GM18909 (cell line): ENCODE data around the gene BOC.
"Not testable (repeated sequence)": the region's sequence is repeated elsewhere in the genome, so short reads cannot be mapped to it uniquely, and the experiment has no call there.

Experiments
- ATAC-seq: cut with Tn5 transposase; IDR thresholded peaks from one replicate; pipeline ENCODE4 v1.9.1; 2021; ENCODE audit warnings: mild to moderate bottlenecking; ENCODE audit not compliant: unreplicated experiment, poor library complexity

Gene BOC, protein sequence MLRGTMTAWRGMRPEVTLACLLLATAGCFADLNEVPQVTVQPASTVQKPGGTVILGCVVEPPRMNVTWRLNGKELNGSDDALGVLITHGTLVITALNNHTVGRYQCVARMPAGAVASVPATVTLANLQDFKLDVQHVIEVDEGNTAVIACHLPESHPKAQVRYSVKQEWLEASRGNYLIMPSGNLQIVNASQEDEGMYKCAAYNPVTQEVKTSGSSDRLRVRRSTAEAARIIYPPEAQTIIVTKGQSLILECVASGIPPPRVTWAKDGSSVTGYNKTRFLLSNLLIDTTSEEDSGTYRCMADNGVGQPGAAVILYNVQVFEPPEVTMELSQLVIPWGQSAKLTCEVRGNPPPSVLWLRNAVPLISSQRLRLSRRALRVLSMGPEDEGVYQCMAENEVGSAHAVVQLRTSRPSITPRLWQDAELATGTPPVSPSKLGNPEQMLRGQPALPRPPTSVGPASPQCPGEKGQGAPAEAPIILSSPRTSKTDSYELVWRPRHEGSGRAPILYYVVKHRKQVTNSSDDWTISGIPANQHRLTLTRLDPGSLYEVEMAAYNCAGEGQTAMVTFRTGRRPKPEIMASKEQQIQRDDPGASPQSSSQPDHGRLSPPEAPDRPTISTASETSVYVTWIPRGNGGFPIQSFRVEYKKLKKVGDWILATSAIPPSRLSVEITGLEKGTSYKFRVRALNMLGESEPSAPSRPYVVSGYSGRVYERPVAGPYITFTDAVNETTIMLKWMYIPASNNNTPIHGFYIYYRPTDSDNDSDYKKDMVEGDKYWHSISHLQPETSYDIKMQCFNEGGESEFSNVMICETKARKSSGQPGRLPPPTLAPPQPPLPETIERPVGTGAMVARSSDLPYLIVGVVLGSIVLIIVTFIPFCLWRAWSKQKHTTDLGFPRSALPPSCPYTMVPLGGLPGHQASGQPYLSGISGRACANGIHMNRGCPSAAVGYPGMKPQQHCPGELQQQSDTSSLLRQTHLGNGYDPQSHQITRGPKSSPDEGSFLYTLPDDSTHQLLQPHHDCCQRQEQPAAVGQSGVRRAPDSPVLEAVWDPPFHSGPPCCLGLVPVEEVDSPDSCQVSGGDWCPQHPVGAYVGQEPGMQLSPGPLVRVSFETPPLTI

DNA sequence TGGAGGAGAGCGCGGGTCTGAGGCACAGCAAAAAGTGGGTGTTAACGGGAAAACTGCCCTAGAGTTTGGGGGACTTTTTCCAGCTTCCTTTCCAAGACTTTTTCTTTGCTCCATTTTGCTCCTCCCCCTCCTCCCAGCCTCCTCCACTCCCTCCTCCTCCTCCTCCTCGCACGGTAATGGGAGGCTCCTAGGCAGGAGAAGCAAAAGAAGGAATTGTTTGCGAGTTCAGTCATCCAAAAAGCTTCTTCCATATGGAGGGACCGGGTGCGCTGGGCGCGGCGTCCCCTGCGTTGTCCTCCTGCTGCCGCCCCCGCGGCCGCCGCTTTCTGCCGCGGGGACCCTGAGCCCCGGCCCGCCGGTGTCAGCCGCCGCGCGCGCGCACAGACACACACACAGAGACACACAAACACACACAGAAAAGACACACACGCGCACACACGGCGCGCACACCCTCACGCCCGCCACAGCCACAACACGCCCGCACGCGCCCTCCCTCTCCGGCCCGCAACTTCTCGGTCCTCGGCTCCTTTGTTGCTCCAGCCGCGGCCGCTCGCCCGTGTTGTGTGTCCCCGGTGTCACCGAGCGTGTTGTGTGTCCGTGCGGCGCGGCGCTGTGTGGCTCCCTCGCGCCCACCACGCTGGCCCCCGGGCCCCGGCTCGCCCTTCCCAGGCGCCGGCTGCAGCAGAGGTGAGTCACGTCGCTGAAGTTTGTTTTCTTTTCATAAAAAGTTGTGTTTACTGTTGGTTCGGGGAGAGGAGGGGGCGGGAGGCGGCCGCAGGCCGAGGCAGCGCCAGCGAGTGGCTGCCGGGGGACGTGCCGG, at the start of gene BOC:
Gene BOC, plus strand, starts transcription at position 228 of the 820 bp plus-strand sequence. CDS start 38,246 bp downstream, outside the sequence.
- ATAC-seq: no peak

DNA sequence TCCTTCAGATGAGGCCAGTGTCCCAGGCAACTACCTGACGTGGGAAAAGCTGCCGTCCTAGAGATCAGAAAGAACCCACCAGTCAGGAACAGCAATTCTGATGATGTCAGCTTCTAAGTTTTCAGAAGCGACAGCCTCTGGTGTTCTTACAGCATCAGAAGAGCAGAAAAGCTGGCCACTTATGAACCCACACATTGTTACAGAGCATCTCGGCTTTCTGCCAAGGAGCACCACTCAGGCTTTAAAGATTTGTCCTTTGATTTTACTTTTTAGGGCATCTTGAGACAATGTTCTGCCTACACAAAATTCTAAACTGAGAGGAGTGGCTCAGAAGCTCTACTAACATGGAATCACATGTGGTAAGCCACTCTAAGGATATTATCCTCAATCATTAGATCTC, 49.7 kb upstream of the BOC start:
- no peak for ATAC-seq

DNA sequence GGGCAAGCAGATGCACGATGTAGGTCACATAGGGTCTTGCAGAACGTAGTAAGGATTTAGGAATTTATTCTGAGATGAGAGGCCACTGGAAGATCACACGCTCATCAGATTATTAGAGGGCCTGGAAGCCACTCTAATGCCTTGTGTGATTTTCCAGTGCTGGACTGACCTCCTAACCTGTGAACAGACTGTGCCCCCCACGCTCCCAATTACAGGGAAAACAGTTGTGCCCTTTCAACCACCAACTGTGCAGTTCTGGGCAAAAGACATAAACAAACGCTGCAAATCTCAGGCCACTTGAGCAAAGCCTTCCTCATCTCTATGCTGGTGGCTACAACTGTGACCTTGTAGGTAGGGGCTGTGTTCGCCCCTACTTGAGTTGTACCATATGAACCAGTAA, 48.2 kb upstream of the BOC start:
- no peak for ATAC-seq

DNA sequence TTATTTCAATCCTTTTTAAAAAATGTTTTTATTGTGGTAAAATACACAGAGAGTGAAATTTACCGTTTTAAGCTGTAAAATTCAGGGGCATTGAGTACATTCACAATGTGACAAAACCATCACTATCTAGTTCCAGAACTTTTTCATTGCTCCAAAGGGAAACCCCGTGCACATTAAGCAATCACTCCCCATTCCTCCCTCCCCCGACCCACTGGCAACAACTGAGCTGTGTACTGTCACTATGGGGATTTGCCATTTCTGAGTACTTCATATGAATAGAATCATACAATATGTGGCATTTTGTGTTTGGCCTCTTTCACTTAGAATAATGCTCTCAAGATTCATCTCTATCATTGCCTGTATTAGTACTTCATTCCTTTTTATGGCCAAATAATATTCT, 45.5 kb upstream of the BOC start:
- ATAC-seq: no peak

DNA sequence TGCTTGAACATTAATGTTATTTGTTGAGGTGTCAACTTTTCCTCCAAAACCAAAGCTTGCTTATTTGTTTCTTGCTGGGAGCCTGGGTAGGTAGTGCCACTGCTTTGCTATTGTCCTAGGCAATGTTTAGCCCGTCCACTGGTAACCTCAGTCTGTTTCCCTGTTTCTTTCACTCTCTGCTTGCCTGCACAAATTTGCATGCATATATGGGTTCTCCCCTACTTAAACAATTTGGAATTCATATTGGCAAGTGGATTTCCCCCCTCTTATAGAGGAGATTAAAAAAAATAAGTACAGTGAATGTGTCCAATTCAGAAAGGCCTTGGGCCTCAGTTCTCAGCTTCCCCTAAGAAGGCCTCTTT, 45.0 kb upstream of the BOC start:
- ATAC-seq: no peak

DNA sequence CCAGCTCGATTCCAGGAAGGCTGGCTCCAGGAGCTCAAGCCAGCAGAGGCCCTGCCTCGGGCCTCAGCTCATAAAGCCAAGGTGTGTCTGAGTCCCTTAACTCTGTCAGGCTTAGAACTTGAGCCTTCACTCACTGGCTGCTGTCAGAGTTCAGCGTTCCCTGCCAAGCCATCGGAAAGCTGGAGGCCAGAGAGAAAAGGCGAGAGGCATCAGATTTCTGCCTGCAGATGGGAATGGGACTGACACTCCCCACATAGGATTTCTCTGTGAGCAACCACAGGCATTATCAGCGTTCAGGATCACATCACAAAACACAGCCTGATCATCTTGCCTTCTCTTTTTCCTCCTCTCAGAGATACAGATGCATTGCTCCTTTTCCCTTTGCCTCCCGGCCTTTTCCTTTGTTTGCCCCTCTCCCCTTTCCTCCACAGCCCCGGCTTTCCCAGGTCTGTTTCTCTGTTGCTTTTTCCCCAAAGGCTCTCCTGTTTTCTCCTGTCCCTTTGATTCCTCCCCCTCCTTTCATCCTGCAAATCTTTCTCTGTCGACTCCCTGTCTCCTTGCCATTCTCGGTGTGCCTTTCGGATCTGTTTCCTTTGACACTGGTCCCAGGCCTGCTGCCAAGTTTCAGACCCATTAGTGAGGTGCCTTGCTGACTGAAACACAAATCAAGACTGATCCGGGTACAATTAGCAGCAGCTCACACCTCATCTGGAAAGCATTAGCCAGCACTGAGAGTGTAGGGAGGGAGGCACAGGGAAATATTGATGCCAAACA, 44.5 kb upstream of the BOC start:
- no peak for ATAC-seq

DNA sequence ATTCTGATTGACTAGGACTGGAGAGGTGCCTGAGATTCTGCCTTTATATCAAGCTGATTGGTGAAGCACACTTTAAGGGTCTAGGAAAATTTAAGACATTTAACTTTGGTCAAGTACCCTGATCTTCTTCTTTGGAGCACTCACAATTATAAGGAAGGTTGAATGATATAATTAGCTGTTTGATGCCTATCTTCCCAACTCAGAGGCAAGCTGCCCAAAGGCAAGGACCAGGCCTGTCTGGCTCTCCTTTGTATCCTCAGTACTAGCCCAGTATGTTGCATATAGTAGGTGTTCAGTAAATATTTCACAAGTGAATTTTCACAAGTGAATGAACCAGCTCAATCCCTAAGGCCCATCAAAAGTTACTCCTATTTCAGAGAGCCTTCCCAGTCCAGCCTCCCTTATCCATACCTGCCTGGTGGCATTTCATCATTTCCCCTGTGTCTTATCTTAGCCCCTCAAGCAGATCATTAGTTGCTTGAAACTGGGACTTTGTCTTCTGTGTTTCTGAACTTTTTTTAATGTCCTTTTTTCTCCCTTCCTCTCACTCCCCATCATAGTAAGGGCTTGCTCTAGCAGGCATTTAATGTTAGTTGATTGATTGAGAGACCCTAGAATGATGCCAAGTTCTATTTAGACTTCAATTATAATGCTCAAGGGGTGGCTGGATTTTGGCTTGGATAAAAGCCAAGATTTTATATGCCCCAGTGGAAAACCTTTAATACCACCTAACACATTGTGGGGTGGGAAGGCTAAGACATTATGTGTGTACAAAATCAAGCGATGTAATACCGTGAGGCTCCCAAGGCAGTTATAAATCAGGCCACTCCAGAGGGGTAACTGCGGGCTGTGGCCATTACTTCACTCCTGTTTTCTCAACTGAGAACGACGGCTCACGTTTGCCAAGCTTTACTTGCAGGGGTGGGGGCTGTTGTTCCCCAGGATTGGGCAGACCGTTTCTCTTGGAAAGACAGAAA, 43.2 kb upstream of the BOC start:
- ATAC-seq: no peak

DNA sequence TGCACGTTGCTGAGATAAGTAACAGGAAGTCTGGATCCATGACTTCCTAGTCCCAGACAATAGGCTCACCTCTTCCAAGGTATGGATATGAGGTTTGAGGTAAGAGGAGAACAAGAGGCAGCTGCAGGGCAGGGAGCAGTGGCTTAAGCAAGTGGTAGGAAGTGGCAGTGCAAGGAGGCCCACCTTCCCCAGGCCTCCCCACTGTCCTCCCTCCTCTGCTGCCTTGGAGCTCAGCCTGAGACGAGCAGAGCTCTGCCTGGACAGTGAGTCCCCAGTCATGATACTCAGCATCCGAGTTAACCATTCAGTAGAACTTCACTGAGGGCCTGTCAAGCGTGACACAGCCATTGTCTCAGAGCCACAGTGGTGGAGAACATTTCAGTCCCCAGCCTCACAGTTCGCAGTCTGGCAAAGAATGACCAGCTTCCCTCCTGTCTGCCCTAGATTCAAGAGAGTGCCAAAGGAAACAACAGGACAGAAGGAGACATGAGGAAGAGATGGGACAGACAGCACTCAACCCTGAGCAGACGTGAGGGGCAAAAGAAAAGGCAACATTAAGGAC, 41.4 kb upstream of the BOC start:
- no peak for ATAC-seq

DNA sequence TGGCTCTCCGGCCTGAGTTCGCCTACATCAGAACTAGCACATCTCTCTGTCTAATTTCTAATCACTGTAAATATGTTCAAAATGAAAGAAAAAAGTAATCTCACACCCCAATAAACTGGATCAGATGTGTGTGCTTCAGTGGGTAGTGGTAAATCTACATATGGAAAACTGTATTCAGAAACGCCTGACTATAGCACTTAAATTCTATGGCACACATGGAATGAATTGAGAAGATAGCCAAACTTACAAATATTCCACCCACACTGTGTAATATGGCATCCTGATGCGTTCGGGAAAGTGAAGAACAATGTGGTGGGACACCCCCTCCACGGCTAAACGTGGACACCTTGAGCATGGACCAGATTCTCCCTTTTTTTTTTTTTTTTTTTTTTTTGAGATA, 40.6 kb upstream of the BOC start:
- no peak for ATAC-seq

DNA sequence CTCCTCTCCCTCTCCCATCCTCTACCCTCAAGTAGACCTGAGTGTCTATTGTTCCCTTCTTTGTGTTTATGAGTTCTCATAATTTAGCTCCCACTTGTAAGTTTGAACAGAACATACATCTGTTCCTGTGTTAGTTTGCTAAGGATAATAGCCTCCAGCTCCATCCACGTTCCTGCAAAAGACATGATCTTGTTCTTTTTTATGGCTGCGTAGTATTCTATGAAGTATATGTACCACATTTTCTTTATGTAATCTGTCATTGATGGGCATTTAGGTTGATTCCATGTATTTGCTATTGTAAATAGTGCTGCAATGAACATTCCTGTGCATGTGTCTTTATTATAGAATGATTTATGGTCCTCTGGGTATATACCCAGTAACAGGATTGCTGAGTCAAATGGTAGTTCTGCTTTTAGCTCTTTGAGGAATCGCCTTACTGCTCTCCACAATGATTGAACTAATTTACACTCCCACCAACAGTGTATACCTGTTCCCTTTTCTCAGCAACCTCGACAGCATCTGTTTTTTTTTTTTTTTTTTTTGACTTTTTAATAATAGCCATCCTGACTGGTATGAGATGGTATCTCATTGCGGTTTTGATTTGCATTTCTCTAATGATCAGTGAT, 39.6 kb upstream of the BOC start:
- not testable (repeated sequence) for ATAC-seq

DNA sequence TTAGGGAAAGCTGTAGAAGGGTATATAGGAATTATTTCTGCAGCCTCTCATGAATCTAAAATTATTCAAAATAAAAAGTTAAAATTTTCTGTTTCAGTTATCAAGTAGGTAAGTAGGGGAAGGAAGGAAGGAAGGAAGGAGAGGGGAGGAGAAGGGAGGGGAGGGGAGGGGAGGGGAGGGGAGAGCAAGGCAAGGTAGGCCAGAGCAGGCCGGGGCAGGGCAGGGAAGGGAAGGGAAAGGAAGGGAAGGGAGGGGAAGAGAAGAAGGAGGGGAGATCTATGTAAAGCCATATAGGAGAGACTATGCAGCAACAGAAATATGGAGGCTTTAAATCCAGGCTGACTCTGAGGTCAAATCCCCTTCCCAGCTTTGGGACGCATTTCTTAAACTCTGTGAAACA, 38.3 kb upstream of the BOC start:
- no peak for ATAC-seq

DNA sequence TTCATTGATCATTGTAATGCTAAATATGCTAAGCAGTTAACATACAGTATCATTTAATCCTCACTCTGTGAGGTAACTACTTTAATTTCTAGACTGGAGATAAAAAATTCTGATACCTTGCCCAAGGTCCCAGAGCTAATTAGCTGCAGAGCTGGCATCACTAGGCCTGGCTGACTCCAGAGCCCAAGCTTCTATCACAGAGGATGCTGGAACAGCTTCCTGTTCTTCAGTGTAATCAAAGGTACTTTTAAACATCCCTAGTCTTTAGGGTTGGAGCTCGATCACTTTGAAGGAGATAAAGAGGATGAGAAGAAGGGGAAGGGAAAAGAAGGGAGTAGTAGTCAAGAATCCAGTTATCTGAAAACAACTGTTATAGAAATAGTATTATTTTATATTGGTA, 37.1 kb upstream of the BOC start:
- no peak for ATAC-seq

DNA sequence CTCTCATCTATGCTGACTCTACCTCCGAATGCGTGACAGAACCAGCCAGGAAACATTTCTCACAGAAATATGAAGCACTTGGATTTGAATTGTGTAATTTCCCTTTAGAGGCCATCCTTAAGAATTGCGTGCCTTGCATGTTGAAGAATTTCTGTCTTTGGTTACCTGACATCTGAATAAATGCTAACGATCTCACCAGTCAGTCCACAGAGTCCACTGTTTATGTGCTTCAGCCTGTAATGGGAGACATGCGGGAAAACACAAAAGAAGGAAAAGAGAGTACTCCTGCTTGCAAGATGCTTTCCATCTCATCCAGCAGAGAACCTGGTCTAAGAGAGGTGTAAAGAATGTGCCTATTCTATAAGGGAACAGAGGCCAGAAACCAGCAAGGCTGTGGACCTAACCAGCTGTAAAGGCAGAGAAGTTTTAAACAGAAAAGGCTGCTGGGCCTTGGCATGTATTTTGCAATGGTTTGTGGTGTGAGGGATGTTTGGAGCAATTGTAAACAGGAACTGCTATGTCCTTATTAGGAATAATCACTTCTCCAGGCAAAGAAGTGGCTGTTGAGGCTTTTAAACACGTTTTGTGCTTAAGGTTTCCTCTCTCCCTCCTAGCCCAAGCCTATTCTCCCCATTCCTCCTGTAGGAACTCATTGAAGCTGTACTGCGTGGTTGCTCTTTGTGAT, 36.4 kb upstream of the BOC start:
- no peak for ATAC-seq

DNA sequence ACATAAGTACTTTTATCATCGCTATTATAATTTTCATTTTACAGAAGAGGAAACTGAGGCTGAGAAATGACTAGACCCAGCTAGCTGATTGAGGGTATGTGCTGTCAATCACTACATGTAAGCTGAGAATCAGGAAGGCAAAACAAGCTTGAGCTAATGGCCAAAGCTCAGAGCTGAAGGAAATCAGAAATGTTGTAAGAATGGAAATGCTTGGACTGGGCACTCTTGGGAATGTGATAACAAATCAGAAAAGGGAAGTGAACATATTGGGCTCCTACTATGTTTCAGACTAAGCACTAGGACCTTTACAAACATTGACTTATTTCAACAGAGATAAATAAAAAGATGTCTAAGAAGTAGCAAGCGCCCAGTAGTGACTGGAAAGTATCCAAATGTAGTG, 33.8 kb upstream of the BOC start:
- ATAC-seq: no peak

DNA sequence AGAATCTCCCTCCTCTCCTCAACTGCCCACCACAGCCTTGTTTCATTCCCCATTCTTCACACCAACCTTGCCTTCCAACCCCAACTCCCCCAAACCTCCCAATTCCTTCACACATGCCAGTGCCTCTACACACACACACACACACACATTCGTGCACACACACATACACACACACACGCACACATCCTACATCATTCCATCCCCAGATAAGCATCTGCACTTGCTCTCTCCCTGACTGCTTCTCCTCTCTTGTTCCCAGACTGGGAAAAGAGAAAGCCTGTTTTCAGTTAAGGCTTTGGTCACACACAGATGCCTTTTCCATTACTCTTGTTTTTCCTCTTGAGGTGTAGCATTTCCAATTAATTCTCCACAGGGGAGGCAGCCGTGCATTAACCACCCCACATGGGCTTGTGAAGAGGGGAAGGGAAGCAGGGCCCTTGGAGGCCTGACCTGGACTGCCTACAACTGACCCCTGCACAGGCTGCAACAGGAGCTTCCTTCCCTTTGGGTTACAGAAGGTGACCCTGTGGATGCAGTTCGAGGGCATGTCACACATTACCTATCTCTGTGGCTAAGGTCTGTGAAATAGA, 32.0 kb upstream of the BOC start:
- ATAC-seq: no peak

DNA sequence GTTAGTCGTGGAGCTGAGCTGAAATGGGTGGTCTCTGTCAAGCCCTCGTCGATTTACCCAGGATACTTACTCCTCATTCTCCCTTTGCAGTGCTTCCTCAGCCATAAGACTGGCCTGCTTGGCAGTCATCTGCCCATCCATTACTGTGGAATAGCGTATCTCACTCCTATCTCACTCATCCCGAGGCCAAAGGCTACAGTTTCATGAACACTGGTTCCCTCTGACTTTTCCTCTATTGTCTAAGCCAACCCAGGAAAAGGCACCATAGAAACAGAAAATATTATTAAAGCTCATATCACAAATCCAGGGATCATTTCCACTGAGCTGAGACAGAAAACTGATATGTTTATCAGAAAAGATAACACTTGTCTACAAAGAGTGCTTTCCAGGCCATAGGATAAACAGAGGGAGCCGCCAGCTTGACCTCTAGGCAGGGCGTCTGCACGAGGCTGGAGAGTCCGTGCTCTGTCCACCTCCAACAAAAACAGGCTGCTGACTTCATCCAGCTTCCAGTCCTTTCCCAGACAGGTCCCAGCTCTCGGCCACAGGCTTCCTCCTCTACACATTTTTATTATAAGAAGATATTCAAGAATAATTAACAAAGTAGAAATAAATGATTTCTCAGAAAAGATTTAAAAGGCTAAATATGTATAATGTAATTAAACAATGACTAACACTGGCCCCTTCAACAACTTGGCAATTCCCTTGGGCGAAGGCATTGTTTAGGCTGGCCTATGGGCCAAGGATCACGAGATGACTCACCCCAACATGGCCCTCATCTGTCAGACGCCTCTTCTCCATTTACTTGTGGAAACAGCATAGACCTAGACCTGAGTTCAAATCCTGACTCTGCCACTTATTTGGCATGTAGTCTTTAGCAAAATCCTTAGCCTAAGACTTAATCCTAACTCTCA, 27.4 kb upstream of the BOC start:
- ATAC-seq: no peak
